Activated gamma-delta T cell treated with anti-CD3 and anti-CD28 coated beads, Interleukin-2, amount 50 U/mL, for 16 hours (primary cell): ENCODE results near the gene VIT.
"Not testable (repeated sequence)": the region's sequence is repeated elsewhere in the genome, so short reads cannot be mapped to it uniquely, and the experiment has no call there.

Experiments used
- DNase-seq: peaks from one replicate; pipeline ENCODE4 v3.0.0-alpha.2; 2020; ENCODE audit warnings: low read depth

Gene VIT

GRCh38 chr2:36808386-36809068 is 112.0 kb downstream of the VIT start:
- DNase-seq, result no peak

- no peak for DNase-seq
Observed at GRCh38 chr2:36809069-36809445, 112.5 kb downstream of the VIT start.

- DNase-seq, result no peak
Observed at GRCh38 chr2:36811071-36811470, 114.6 kb downstream of the VIT start.

- no peak for DNase-seq
Observed at GRCh38 chr2:36812196-36812595, 115.7 kb downstream of the VIT start.

- DNase-seq, result no peak
Observed at GRCh38 chr2:36818542-36818941, 122.0 kb downstream of the VIT start.

- DNase-seq, result no peak
Observed at GRCh38 chr2:36819095-36819711, 122.7 kb downstream of the VIT start.

- DNase-seq, result no peak
Observed at GRCh38 chr2:36820942-36821605, 124.6 kb downstream of the VIT start.

- DNase-seq, result no peak
Observed at GRCh38 chr2:36823862-36824261, 127.4 kb downstream of the VIT start.

GRCh38 chr2:36824273-36824672 is 127.8 kb downstream of the VIT start:
- no peak for DNase-seq

- not testable (repeated sequence) for DNase-seq
Observed at GRCh38 chr2:36824683-36825082, 128.2 kb downstream of the VIT start.

GRCh38 chr2:36831185-36831584 is 134.7 kb downstream of the VIT start:
- no peak for DNase-seq

GRCh38 chr2:36834203-36834602 is 137.7 kb downstream of the VIT start:
- no peak for DNase-seq

GRCh38 chr2:36834731-36835524 is 138.4 kb downstream of the VIT start:
- no peak for DNase-seq

- DNase-seq, result no peak
Observed at GRCh38 chr2:36839976-36840617, 143.6 kb downstream of the VIT start.

- DNase-seq, result no peak
Observed at GRCh38 chr2:36843838-36844237, 147.3 kb downstream of the VIT start.

GRCh38 chr2:36849265-36849664 is 152.8 kb downstream of the VIT start:
- no peak for DNase-seq

- no peak for DNase-seq
Observed at GRCh38 chr2:36854241-36854640, 157.7 kb downstream of the VIT start.

- no peak for DNase-seq
Observed at GRCh38 chr2:36855429-36855828, 158.9 kb downstream of the VIT start.

GRCh38 chr2:36857713-36858112 is 161.2 kb downstream of the VIT start:
- no peak for DNase-seq

- no peak for DNase-seq
Observed at GRCh38 chr2:36858551-36859365, 162.3 kb downstream of the VIT start.

- no peak for DNase-seq
Observed at GRCh38 chr2:36859366-36859792, 162.9 kb downstream of the VIT start.
